ENCODE data around the gene HECW1. TPM values are rescaled to one million over a fixed set of nuclear protein-coding genes. Genes with fewer than 3 reads are reported as not detected.
A peak's percentile ranks its signal among the peaks of the same experiment; 100 is the strongest.

Gene HECW1
- total RNA-seq, 1 donor = 2.9 TPM

DNA sequence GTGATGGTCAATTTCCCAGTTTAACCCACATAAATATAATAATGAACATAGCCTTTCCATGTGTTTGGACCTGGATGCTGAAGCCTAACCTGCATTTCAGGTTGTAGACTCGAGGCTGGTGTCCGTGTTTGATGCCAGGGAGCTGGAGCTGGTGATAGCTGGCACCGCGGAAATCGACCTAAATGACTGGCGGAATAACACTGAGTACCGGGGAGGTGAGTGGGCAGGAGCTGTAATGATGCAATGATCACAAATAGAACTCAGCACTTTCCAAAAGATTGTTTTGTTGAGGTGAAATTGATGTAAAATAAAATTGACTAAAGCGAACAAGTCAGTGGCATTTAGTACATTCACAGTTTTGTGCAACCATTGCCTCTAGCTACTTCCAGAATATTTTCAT is 439.7 kb downstream of the HECW1 start:
- no peaks in the 10 kb centered on the region for H4K20me1 ChIP-seq (ENCODE audit: insufficient read depth, low read length)

DNA sequence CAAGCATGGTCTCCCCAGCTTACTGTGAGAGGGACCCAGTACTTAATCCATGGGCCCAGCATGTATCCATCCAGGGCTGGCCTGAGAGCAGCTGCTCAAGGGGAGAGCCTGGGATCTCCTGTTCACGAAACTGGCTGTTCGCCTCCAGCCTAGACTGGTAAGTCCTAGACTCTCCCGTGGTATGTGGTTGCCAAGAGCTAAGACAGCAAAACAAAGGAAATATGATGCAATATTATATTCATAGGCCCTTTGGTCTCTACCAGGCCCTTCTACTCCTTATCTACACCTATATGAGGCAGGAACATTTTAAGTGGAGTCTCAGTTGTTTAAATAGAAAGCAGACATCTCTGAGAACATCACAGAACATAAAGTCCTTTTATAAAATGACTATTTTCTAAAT is 441.6 kb downstream of the HECW1 start:
- Histone ChIP-seq H3K4me2 (ENCODE audit: insufficient read depth, low read length) (no peak overlapping the region), H3K27me3 (ENCODE audit: insufficient read depth, low read length) (peaks cover 11% of the 10 kb centered on the region), H2AFZ (ENCODE audit: low read length) (no peak overlapping the region), H3K79me2 (ENCODE audit: insufficient read depth, low read length) (no peaks in the 10 kb centered on the region), H3K27ac (ENCODE audit: low read depth, low read length) (no peak overlapping the region), H3K4me3 (ENCODE audit: insufficient read depth, low read length) (no peak overlapping the region), H3K4me1 (ENCODE audit: insufficient read depth, low read length) (no peaks in the 10 kb centered on the region), H4K20me1 (ENCODE audit: insufficient read depth, low read length) (no peaks in the 10 kb centered on the region), H3K9me3 (ENCODE audit: low read depth, low read length) (no peaks in the 10 kb centered on the region), H3K36me3 (ENCODE audit: insufficient read depth, low read length) (no peaks in the 10 kb centered on the region)
- DNase-seq (ENCODE audit: insufficient read length, low spot score, missing footprints) = peak; percentile 64
- no peak for TF ChIP-seq CTCF (IDR thresholded peaks at IDR 0.05; ENCODE audit: extremely low read depth, low read depth, low read length)

More for the DNA sequence above, 439.7 kb downstream of the HECW1 start:
- H3K36me3 ChIP-seq (ENCODE audit: insufficient read depth, low read length) = no peaks in the 10 kb centered on the region
- no peaks in the 10 kb centered on the region for H3K79me2 ChIP-seq (ENCODE audit: insufficient read depth, low read length)
- H3K9me3 ChIP-seq (ENCODE audit: low read depth, low read length) = no peaks in the 10 kb centered on the region
- H3K27ac ChIP-seq (ENCODE audit: low read depth, low read length) = no peak overlapping the region
- H3K4me2 ChIP-seq (ENCODE audit: insufficient read depth, low read length) = no peak overlapping the region
- no peaks in the 10 kb centered on the region for H3K4me1 ChIP-seq (ENCODE audit: insufficient read depth, low read length)
- DNase-seq (ENCODE audit: insufficient read length, low spot score, missing footprints) = no peak
- no peak overlapping the region for H2AFZ ChIP-seq (ENCODE audit: low read length)
- TF ChIP-seq CTCF (IDR thresholded peaks at IDR 0.05; ENCODE audit: extremely low read depth, low read depth, low read length) = no peak
- H3K4me3 ChIP-seq (ENCODE audit: insufficient read depth, low read length) = no peak overlapping the region
- H3K27me3 ChIP-seq (ENCODE audit: insufficient read depth, low read length) = peaks cover 11% of the 10 kb centered on the region

DNA sequence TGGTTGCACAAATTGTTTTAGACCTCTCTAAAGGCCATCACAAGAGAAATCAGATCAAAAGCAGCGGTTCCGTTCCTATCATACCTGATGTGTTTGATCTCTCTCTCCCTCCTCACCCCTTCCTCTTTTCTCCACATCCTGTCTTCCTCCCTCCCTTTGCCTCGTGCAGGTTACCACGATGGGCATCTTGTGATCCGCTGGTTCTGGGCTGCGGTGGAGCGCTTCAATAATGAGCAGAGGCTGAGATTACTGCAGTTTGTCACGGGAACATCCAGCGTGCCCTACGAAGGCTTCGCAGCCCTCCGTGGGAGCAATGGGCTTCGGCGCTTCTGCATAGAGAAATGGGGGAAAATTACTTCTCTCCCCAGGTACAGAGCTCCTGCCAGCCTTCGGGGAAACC is 442.0 kb downstream of the HECW1 start:
- Histone ChIP-seq H3K36me3 (ENCODE audit: insufficient read depth, low read length) (no peaks in the 10 kb centered on the region), H4K20me1 (ENCODE audit: insufficient read depth, low read length) (no peaks in the 10 kb centered on the region), H3K4me2 (ENCODE audit: insufficient read depth, low read length) (no peak overlapping the region), H2AFZ (ENCODE audit: low read length) (no peak overlapping the region), H3K27me3 (ENCODE audit: insufficient read depth, low read length) (peaks cover 11% of the 10 kb centered on the region), H3K79me2 (ENCODE audit: insufficient read depth, low read length) (no peaks in the 10 kb centered on the region), H3K4me1 (ENCODE audit: insufficient read depth, low read length) (no peaks in the 10 kb centered on the region), H3K9me3 (ENCODE audit: low read depth, low read length) (no peaks in the 10 kb centered on the region), H3K27ac (ENCODE audit: low read depth, low read length) (no peak overlapping the region), H3K4me3 (ENCODE audit: insufficient read depth, low read length) (no peak overlapping the region)
- DNase-seq (ENCODE audit: insufficient read length, low spot score, missing footprints) = no peak
- no peak for TF ChIP-seq CTCF (IDR thresholded peaks at IDR 0.05; ENCODE audit: extremely low read depth, low read depth, low read length)

DNA sequence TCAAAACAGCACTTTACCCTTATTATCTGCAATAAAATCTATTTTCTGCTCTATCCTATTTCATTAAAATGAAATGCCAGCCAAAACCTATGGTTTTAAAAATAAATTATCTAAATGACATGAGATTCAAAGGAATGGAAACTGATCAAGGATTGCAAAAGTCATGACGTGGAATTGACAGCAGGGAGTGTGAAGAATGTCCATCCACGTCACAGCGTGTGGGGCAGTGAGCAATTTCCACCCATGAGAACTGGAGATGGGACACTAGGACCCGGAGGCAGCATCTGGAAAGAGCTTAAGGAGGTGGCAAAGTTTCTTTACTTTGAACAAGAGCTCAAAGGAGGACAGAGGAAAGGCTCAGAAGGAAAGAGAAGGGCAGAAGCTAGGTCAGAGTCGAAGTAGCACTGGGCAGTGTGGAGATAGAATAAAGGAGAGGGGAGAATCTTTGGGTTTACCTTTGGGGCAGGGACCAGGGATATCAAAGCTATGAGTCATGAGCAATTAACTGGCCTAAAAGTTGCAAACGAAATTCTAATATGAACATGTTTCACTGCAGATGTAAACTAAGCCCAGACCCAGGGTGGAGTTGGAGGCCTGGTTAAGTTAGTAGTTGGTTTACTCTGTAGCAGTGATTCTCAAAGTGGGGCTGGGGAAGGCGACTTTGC is 445.5 kb downstream of the HECW1 start:
- Histone ChIP-seq H3K4me1 (ENCODE audit: insufficient read depth, low read length) (no peaks in the 10 kb centered on the region), H3K9me3 (ENCODE audit: low read depth, low read length) (no peaks in the 10 kb centered on the region), H2AFZ (ENCODE audit: low read length) (no peak overlapping the region), H3K36me3 (ENCODE audit: insufficient read depth, low read length) (no peaks in the 10 kb centered on the region), H4K20me1 (ENCODE audit: insufficient read depth, low read length) (no peaks in the 10 kb centered on the region), H3K4me3 (ENCODE audit: insufficient read depth, low read length) (no peak overlapping the region), H3K79me2 (ENCODE audit: insufficient read depth, low read length) (no peaks in the 10 kb centered on the region), H3K27me3 (ENCODE audit: insufficient read depth, low read length) (peaks cover 6% of the 10 kb centered on the region), H3K4me2 (ENCODE audit: insufficient read depth, low read length) (no peak overlapping the region), H3K27ac (ENCODE audit: low read depth, low read length) (no peak overlapping the region)
- no peak for DNase-seq (ENCODE audit: insufficient read length, low spot score, missing footprints)
- no peak for TF ChIP-seq CTCF (IDR thresholded peaks at IDR 0.05; ENCODE audit: extremely low read depth, low read depth, low read length)
